Common myeloid progenitor, CD34-positive (primary cell): ENCODE measurements around the gene DDIT3.

ENCODE experiments used
- CTCF ChIA-PET: fragments of 350-600 bp; sonication (Branson Sonifier 250); formaldehyde crosslinking; loops from one replicate; lab custom pipeline; 2021; ENCODE audit warnings: antibody characterized with exemption; lab: Charles Lee
- POLR2A ChIA-PET: fragments of 350-600 bp; sonication (Branson Sonifier 250); formaldehyde crosslinking; loops from one replicate; lab custom pipeline; 2021; ENCODE audit warnings: antibody characterized with exemption; lab: Charles Lee
- DNase-seq, 3 donors: peaks; one replicate each; pipeline versions ENCODE4 v3.0.0 to v3.0.0-alpha.2; 2013
- H3K27ac ChIP-seq, 2 experiments: 1 replicate in 1 of 2; 2 replicates in 1 of 2; pipeline ENCODE4 v1.7.0; 2013; ENCODE audit warnings: inconsistent platforms in 2 of 2, low read length in 2 of 2, mild to moderate bottlenecking in 2 of 2, low read depth in 1 of 2, moderate library complexity in 1 of 2; ENCODE audit not compliant: severe bottlenecking in 2 of 2, insufficient read depth in 1 of 2, poor library complexity in 1 of 2
- H3K27me3 ChIP-seq, 5 experiments: replicated peaks in 2 of 5; 1 replicate in 3 of 5; 2 replicates in 2 of 5; pipeline versions ENCODE4 v1.6.1 to v1.7.0; 2013; ENCODE audit warnings: low read length in 4 of 5, mild to moderate bottlenecking in 2 of 5, moderate library complexity in 2 of 5, inconsistent platforms in 1 of 5; ENCODE audit not compliant: insufficient read depth in 5 of 5, control insufficient read depth in 4 of 5
- H3K36me3 ChIP-seq, 4 experiments: 1 replicate in 2 of 4; 2 replicates in 2 of 4; pipeline versions ENCODE4 v1.6.1 to v1.7.0; 2013; ENCODE audit warnings: low read length in 3 of 4, control low read depth in 1 of 4, mild to moderate bottlenecking in 1 of 4; ENCODE audit not compliant: control insufficient read depth in 4 of 4, insufficient read depth in 4 of 4
- H3K4me1 ChIP-seq, 4 experiments: 1 replicate in 3 of 4; 2 replicates in 1 of 4; pipeline versions ENCODE4 v1.6.1 to v1.7.1; 2013; ENCODE audit warnings: low read length in 3 of 4, mild to moderate bottlenecking in 3 of 4, control low read depth in 1 of 4, inconsistent platforms in 1 of 4, moderate library complexity in 1 of 4; ENCODE audit not compliant: control insufficient read depth in 4 of 4, insufficient read depth in 4 of 4; ENCODE audit errors: control extremely low read depth in 1 of 4
- H3K4me3 ChIP-seq, 7 experiments: 1 replicate in 4 of 7; 2 replicates in 3 of 7; pipeline versions ENCODE4 v1.5.1 to v1.7.0; 2013; ENCODE audit warnings: mild to moderate bottlenecking in 7 of 7, low read length in 6 of 7, moderate library complexity in 6 of 7, inconsistent platforms in 2 of 7, low read depth in 2 of 7, control low read depth in 1 of 7; ENCODE audit not compliant: insufficient read depth in 4 of 7, control insufficient read depth in 1 of 7; ENCODE audit errors: extremely low read depth in 1 of 7
- H3K9me3 ChIP-seq, 5 experiments: 1 replicate in 4 of 5; 2 replicates in 1 of 5; pipeline versions ENCODE4 v1.6.1 to v1.7.1; 2013; ENCODE audit warnings: low read length in 4 of 5, mild to moderate bottlenecking in 2 of 5, inconsistent platforms in 1 of 5, low read depth in 1 of 5, moderate library complexity in 1 of 5; ENCODE audit not compliant: control insufficient read depth in 4 of 5, insufficient read depth in 2 of 5; ENCODE audit errors: control extremely low read depth in 1 of 5
- WGBS: methylation state at CpG from one replicate; pipeline ENCODE4 v1.1.5; 2013; ENCODE audit not compliant: insufficient coverage; 5-methylcytosine and 5-hydroxymethylcytosine counted together

The DDIT3 gene

DNA sequence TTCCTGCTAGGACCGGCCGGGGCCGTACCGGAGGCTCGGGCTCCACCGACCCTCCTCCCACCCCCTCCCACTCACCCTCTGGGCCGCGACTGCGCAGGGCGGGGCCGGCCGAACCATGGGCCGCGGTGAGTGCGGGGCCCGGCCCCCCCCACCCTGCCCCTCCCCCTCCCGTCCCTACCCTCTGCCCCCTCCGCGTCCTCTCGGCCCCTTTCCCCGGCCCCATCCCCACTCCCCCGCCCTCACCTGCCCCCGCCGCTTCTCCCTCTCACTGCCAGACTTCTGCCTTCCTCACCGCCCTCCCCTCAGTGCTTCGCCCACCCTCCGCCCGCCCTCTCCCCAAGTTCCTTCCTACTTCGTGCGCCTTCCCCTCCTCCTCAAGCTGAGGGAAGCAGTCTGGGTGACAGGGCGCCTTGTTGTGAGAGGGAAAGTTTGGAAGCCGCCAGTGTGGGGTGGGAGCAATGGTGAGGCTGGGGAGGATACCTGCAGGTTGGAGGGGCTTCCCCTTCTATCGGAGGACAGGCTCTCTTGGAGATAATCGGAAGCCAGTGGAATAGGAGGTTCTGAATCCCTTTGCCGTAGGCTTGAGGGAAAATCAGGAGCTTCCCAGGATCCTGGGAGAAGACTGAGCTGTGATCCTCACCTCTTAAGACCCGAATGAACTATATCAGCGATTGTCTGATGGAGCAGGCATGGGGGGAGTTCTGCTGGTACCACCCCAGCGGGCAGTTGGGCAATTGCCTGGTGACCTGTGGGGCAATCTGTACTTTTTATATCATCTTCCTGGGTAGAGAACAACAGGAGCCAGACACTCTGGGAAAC, 2.8 kb upstream of the DDIT3 start:
- no peaks in the 10 kb centered on the region for H3K27me3 ChIP-seq
- peak overlapping the region; percentile 63 to 92 (median 84) for H3K4me3 ChIP-seq
- ChIA-PET POLR2A (interaction anchor here (0.8 to 2.0 kb wide), 5 partner anchors 9 to 23 kb away, joined by 3 to 9 read pairs (median 3); partner anchors contain the start of gene DCTN2), CTCF (interaction anchor here (0.7 to 3.1 kb wide), 6 partner anchors 11 to 24 kb away, joined by 3 to 24 read pairs (median 9); partner anchors contain the start of gene DCTN2)
- WGBS = 3% methylated on average over 7 of the region's 38 CpGs
- H3K36me3 ChIP-seq = peaks cover 8 to 45% (median 34%) of the 10 kb centered on the region in 4 experiments
- peak; percentile 86 to 93 (median 92) for DNase-seq
- peak overlapping the region; percentile 86 to 91 for H3K27ac ChIP-seq
- no peaks in the 10 kb centered on the region for H3K9me3 ChIP-seq
- H3K4me1 ChIP-seq = peaks cover 14 to 53% (median 51%) of the 10 kb centered on the region in 4 experiments

DNA sequence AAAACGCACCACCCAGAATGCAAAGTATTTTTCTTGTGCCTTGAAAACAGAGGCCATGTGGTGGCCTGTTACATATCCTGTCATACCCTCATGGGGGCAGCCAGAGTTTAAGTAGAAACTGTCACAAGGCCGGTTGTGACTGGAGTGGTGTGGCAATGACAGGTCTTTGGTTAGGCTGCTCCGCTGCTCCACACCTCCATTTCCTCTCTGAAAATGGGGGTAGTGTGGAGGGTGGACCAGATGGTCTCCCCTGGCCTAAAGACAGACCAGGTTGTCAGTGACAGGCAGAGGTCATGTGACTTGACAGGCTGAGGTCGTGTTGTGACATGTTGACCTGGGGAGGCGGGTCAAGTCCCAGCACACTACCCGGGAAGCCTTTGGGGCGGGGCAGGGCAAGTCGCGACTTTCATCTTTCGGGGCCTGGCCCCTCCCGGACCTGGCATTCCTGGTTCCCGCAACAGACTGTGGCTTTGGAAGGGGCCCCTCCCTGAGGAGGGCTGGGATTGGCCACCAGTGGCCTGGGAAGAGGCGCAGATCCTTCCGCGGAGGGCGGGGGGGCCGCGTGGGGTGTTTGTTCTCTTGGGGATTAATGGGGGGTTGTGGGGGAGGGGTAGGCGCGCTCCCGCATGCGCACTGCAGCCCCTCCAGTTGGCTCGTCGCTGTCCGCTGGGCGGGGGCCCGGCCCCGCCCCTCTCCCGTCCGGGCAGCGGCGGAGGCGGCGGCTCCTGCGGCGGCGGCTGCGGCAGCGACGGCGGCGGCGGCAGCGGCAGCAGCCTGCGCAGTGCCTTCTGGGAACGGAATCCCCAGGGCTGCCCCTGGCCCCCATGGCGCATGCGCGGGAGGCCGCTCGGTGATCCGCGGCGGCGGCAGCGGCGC, 1.9 kb upstream of the DDIT3 start, which contains the start of gene MBD6:
Gene MBD6 (plus strand): TSS at position 814 of the 876 bp plus-strand sequence. CDS start 1,480 bp downstream, outside the sequence.
- H3K4me3 ChIP-seq = peak within 1 kb of the TSS; percentile 63 to 92 (median 84)
- no peaks in the 10 kb centered on the region for H3K9me3 ChIP-seq
- ChIA-PET CTCF (interaction anchor here (3.1 kb wide), 1 partner anchor 17 kb away, joined by 24 read pairs; no protein-coding TSS in a partner anchor), POLR2A (interaction anchor here (0.8 to 2.0 kb wide), 5 partner anchors 10 to 24 kb away, joined by 3 to 9 read pairs (median 3); partner anchors contain the start of gene DCTN2)
- H3K4me1 ChIP-seq = peaks cover 14 to 54% (median 52%) of the 10 kb centered on the region in 4 experiments
- under 1% methylated on average over 22 of the region's 57 CpGs for WGBS
- H3K27ac ChIP-seq = peak within 1 kb of the TSS; percentile 88 to 94
- peaks cover 8 to 43% (median 32%) of the 10 kb centered on the region in 4 experiments for H3K36me3 ChIP-seq
- no peaks in the 10 kb centered on the region for H3K27me3 ChIP-seq
- DNase-seq = peak; percentile 90 to 95 (median 95)

DNA sequence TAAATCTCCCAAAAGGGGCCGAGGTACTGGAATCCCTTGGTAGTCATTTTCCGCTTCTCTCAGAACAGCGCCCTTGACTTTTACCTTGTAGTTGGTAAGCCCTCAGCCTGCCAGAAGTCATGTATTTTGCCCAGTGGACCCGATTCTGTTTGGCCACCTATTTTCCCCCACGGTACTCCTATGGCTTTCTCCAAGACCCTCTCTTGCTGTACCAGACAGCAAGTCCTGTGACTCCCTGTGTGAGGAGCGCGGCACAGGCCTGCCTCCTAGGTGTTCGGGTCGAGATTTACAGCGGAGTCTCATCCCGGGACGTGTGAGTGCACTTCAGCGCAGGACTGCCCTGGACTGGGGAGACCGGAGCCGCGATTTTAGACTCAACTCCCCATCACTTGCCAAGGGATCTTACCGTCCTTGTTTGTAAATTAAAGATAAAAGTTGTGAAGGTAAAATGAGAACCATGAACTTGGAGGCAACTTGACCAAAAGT, 1.3 kb upstream of the DDIT3 start:
- Histone ChIP-seq H3K27ac (peak overlapping the region; percentile 88 to 94), H3K4me1 (peaks cover 14 to 56% (median 52%) of the 10 kb centered on the region in 4 experiments), H3K4me3 (peak overlapping the region in 6 of 7 experiments; percentile 23 to 86 (median 64)), H3K9me3 (no peaks in the 10 kb centered on the region), H3K27me3 (no peaks in the 10 kb centered on the region), H3K36me3 (peaks cover 12 to 43% (median 33%) of the 10 kb centered on the region in 4 experiments)
- no peak for DNase-seq
- CTCF ChIA-PET = interaction anchor here (1.3 to 1.4 kb wide), 2 partner anchors 24 to 63 kb away, joined by 3 read pairs; no protein-coding TSS in a partner anchor
- POLR2A ChIA-PET = interaction anchor here (2.9 kb wide), 1 partner anchor 11 kb away, joined by 13 read pairs; no protein-coding TSS in a partner anchor
- WGBS = 72% methylated on average over 11 of the region's 17 CpGs

DNA sequence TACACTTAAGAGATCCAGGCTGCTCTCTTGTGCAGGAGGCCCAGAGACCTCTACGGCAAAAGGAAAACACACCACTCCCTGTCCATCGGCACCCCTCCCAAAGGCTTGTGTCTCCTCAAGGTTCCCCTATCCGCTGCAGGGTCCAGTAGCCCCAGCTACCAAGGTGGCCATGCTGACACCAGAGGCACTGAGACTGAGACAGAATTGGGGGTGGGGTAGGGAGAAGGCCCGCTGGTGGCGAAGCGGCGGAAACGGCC, 590 bp downstream of the DDIT3 start:
- Histone ChIP-seq H3K4me3 (peak overlapping the region; percentile 75 to 99 (median 96)), H3K4me1 (peaks cover 14 to 52% (median 51%) of the 10 kb centered on the region in 4 experiments), H3K9me3 (no peaks in the 10 kb centered on the region), H3K27ac (peak overlapping the region; percentile 99 to 100), H3K36me3 (peaks cover 16 to 47% (median 36%) of the 10 kb centered on the region in 4 experiments), H3K27me3 (no peaks in the 10 kb centered on the region)
- ChIA-PET CTCF (interaction anchor here (1.0 to 1.5 kb wide), 4 partner anchors 11 to 119 kb away, joined by 3 to 6 read pairs (median 4); no protein-coding TSS in a partner anchor), POLR2A (interaction anchor here (0.6 to 2.9 kb wide), 11 partner anchors 10 to 85 kb away, joined by 3 to 14 read pairs (median 6); partner anchors contain the start of genes ARHGAP9 and DCTN2)
- WGBS = 0% methylated on average over 8 of the region's 8 CpGs
- DNase-seq = peak in 1 of 3 donors; percentile 24

DNA sequence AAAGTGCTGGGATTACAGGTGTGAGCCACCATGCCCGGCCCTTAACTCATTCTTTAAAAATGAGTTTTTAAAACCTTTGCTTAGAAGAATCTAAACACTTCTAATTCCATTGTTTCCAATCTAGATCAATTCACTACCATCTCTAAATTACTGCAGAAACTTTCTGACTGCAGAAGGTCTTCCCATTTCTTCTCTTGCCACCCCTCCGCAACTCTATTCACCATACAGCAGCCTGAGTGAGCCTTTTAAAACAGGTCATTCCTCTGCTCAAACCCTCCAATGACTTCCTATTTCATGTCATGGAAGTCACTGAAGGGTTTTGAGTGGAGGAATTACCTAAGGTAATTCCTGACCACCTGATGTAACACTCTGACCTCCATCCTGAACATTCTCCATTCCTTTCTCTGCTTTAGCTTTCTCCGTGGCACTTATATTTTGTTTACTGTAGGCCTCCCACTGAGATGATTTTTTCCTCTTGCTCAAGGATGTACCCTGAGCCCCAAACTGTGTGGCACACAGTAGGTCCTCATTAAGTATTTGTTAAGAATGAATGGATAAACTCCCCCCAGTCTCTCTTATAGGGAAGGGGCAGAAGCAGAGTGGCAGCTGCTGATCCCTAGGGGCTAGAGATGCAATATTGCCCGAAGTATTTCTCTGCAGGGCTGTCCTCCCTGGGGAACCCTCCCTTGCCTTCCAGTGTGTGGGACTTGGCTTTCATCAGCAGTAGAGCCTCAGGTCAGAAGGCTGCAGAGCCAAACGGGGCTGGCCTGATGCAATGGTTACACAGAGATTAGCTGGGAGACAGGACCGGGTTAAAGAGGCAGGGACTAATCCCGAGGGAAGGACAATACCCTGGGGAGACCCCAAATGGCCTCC, 1.2 kb downstream of the DDIT3 start:
- Histone ChIP-seq H3K36me3 (peaks cover 15 to 46% (median 35%) of the 10 kb centered on the region in 4 experiments), H3K4me3 (peak overlapping the region; percentile 75 to 99 (median 96)), H3K4me1 (peaks cover 14 to 48% (median 45%) of the 10 kb centered on the region in 4 experiments), H3K27me3 (no peaks in the 10 kb centered on the region), H3K9me3 (no peaks in the 10 kb centered on the region), H3K27ac (peak overlapping the region; percentile 99 to 100)
- 18% methylated on average over 5 of the region's 7 CpGs for WGBS
- POLR2A ChIA-PET = interaction anchor here (0.6 to 2.9 kb wide), 9 partner anchors 9 to 57 kb away, joined by 3 to 14 read pairs (median 7); partner anchors contain the start of genes ARHGAP9 and DCTN2
- CTCF ChIA-PET = interaction anchor here (1.0 to 5.3 kb wide), 4 partner anchors 10 to 119 kb away, joined by 3 to 22 read pairs (median 4); no protein-coding TSS in a partner anchor
- DNase-seq = peak in 1 of 3 donors; percentile 22
